HG02885 (cell line): ENCODE data around the gene KIF3B.
"Not testable (repeated sequence)": the region's sequence is repeated elsewhere in the genome, so short reads cannot be mapped to it uniquely, and the experiment has no call there.

Experiments
- ATAC-seq: cut with Tn5 transposase; IDR thresholded peaks from one replicate; pipeline ENCODE4 v1.9.1; 2021; ENCODE audit warnings: mild to moderate bottlenecking; ENCODE audit not compliant: unreplicated experiment, poor library complexity

Gene KIF3B

DNA sequence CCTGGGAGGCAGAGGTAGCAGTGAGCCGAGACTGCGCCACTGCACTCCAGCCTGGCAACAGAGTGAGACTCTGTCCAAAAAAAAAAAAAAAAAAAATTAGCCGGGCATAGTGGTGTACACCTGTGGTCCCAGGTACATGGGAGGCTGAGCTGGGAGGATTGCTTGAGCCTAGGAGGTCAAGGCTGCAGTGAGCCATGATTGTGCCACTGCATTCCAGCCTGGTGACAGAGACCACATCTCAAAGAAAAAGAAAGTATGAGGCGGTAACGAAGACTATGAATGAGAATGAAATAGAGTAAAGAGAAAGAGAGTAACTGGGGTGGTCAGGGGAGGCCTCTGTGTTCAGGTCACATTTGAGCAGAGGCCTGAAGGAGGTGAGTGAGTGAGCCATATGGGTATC lies 31.2 kb upstream of the KIF3B start:
- ATAC-seq, result not testable (repeated sequence)

DNA sequence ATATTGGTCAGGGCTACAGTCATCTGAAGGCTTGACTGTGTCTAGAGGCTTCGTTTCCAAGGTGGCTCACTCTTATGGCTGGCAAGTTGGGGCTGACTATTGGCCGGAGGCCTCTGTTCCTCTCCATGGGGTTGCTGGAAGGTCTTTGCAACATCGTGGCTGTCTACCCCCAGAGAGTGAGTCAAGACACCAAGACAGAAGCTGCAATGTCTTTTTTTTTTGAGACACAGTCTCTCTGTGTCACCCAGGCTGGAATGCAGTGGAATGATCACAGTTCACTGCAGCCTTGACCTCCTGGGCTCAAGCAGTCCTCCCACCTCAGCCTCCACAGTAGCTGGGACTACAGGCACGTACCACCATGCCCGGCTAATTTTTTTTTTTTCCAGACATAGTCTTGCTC lies 29.4 kb upstream of the KIF3B start:
- no peak for ATAC-seq

DNA sequence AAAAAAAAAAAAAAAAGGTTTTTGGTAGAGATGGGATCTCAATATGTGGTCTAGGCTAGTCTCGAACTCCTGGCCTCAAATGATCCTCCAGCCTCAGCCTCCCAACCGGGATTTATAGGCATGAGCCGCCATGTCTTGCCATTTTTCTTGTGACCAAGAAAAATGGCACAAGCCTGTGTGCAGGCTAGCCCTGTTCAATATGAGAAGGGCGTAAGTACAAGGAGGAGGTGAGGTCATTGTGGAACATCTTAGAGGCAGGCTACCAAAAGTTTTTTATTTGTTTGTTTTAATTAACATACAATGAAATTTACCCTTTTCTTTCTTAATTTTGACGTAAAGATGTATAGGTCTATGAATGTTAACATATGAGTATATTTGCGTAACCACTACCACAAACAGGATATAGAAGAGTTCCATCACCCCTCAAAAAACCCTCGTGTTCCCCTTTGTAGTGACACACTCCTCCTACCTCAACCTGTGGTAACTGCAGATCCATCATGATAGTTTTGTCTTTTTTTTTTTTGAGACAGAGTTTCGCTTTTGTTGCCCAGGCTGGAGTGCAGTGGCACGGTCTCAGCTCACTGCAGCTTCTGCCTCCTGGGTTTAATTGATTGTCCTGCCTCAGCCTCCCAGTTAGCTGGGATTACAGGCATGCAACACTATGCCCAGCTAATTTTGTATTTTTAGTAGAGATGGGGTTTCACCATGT lies 28.3 kb upstream of the KIF3B start:
- ATAC-seq, result no peak

DNA sequence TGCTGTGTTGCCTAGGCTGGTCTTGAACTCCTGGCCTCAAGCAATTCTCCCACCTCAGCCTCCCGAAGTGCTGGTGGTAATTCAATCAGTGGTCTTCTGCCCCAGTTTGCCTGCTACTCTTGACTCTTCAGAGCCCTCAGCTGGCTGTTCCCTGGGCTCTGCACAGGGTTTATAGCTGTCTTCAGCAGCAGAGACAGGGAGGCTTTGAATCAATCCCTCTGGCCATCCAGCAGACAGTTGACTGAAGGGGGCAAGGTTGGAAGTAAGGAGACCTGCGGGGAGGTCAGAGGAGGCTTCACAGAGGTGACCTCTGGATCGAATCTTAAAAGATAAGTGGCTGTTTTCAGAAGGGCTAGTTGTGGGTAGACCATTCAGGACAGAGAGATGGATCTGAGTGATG lies 26.0 kb upstream of the KIF3B start:
- ATAC-seq, result no peak

DNA sequence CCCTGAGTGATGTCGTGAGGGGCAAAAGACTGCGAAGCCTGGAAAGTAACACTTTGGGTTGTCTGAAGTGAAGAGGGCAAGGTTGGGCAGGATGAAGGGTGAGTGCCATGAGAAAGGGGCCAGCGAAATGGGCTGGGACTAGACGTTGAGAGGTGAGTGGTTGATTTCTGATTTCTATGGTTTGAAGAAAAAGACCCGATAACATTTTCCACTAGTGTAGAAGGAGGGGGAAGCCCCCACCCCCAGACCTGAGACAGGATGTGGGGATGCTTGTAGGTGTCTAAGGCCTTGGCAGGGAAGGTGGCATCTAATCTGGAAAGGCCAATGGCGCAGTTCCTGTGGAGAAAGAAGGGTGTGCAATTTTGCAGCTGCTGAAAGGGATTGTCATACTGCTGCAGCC lies 25.3 kb upstream of the KIF3B start:
- ATAC-seq, result no peak

DNA sequence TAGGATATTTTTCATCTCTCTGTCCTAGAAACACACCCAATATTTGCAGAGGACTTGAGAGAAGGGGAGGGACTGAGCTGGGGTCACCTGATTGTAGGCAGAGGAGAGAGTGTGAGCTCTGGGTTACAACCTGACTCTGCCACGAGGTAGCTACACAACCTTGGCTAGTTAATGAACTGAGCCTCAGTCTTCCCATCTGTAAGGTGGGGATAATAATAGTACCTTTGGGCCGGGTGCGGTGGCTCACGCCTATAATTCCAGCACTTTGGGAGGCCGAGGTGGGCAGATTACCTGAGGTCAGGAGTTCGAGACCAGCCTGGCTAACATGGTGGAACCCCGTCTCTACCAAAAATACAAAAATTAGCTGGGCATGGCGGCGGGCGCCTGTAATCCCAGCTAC lies 16.5 kb upstream of the KIF3B start:
- not testable (repeated sequence) for ATAC-seq

DNA sequence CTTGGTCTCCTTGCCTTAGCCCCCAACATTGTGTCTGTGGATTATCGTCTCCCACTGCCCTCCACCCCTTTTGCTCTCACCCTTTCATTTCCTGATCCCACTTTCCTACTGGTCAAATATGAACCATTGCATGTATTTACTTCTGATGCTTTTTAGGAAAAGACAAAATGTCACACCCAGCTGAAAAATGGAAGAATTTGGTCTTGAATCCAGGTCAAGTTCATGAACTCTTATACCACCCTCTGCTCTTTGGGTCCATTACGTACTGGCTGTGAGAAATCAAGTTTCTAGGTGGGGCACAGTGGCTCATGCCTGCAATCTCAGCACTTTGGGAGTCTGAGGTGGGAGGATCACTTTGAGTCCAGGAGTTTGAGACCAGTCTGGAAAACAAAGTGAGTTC lies 15.8 kb upstream of the KIF3B start:
- ATAC-seq, result no peak

DNA sequence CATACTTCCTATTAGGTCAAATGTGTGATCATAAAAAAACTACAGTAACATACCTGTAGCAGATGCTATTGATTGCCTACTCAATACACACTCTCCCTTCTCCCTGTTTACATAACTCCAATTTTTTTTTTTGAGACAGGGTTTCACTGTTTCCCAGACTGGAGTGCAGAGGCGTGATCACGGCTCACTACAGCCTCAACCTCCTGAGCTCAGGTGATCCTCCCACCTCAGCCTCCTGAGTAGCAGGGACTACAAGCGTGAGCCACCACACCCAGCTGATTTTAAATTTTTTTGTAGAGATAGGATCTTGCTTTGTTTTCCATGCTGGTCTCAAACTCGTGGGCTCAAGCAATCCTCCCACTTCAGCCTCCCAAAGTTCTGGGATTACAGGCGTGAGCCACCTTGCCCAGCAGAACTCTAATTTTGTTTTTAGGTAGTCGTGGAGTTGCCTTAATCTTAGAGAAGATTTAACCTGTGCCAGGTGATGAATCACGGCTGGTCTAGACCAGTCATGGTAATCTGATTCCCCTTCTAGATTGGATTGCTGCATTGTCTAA lies 14.0 kb upstream of the KIF3B start:
- no peak for ATAC-seq

DNA sequence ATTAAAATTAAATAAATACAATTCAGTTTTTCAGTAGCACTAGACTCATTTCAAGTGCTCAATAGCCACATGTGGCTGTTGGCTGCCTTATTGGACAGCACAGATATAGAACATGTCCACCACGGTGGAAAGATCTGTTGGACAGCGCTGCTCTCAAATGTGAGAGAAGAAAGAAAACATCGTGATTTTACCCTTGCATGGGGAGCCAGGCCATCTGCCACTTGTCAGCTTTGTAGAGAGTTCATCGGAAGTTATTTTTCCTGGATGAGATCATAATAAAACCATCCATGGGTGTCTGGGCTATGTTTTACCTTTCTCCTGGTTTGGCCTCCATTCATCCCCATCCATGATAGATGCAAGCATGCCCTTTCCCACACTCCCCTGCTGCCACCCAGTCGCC lies 5.8 kb upstream of the KIF3B start:
- ATAC-seq, result no peak

DNA sequence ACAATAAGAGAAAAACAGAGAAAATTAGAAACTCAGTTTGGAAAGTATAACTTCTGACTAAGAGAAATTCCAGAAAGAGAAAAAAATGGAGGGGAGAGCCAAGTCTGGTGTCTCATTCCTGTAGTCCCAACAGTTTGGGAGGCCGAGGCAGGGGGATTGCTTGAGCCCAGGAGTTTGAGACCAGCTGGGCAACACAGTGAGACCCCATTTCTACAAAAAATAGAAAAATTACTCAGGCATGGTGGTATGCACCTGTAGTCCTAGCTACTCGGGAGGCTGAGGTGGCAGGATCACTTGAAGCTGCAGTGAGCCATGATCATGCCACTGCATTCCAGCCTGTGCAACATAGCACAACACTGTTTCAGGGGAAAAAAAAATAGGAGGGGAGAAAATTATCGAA lies 3.1 kb upstream of the KIF3B start:
- no peak for ATAC-seq

DNA sequence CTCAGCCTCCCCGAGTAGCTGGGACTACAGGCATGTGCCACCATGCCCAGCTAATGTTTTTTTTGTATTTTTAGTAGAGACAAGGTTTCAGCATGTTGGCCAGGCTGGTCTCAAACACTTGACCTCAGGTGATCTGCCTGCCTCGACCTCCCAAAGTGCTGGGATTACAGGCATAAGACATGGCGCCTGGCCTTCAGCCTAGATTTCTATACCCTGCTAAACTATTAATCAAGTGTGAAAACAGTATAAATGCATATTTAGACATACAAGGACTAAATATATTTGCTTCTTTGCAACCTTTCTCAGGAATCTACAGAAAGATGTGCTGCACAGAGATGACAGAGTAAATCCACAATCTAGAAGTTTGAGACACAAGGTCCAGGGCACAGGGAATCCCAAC lies 2.3 kb upstream of the KIF3B start:
- ATAC-seq, result not testable (repeated sequence)

DNA sequence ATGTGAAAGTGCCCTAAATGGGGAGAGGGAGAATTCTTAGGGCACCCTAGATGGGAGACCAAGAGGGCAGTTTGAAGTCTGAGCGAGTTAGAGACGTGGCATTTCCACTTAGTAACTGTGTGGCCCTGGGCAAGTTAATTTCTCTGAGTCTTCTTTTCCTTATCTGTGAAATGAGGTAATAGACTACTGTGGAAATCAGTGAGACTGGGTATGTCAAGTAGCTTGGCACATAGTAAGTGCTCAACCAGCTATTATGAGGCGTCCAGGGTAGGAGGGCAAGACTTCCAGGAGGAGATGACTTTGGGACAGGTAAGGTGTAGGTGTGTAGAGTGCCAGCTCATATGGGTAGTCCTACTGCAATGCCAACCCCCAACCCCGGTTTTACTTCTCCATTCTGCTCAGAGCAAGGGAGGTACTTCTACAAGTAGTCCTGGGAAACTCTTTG lies 770 bp downstream of the KIF3B start:
- peak; percentile 52 for ATAC-seq

DNA sequence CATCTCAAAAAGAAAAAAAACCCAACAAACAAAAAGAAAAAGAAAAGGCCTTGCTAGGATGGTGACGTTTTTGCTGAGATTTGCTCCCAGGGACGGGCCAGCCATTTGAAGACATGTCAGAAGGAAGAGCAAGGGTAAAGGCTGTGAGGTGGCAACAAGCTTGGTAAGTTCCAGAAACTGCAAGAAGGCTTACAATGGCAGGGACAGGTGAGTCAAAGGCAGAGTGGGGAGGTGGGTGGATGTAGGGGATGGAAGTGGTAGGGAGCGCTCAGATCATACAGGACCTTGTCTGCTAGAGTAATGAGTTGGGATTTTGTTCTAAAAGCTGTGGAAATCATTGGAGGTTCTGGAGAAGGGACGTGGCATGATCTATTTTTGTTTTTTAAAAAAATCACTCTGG lies 4.3 kb downstream of the KIF3B start:
- ATAC-seq, result no peak

DNA sequence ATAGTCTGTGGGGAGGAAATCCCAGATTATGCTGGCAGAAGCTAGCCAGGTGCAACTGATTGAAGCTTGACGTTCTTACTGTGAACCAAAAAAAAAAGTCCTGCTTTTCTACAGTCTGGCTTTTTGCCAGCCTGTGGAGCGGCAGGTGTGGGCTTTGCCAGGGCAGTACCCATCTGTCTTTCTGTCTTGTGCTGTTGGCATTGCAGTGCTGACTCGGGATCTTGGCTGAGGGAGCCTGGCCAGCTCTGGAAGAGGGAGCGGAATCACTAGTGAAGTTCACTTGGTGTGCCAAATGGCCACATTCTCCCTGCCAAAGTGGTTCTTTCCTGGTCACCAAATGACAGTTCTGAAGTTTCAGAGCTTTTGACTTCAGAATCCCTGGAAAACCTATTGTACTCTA lies 5.0 kb downstream of the KIF3B start:
- ATAC-seq, result no peak

DNA sequence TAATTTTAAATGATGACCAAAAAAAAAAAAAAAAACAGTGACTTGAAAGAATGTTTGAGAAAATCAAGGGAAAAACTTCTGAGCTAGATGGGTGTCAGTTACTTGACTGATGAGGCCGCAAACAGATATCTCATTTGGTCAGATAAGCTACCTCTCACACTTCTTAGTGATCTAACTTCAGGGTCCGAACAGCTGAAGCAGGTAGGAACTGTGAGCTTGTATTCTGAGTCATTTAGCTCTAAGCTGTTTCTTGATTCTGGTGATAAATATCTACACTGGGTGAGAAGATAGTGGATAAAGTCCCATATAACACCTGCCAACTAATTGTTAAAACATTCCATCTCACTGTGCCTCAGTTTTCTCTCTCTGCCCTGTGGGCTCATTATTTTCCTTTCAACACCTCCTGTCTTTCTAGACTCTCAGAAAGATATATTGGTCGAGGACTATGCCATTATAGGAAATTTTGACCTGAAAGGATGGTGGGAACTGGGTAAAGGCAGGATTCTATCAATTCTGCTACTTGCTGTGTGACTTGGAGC lies 7.7 kb downstream of the KIF3B start:
- ATAC-seq, result no peak

DNA sequence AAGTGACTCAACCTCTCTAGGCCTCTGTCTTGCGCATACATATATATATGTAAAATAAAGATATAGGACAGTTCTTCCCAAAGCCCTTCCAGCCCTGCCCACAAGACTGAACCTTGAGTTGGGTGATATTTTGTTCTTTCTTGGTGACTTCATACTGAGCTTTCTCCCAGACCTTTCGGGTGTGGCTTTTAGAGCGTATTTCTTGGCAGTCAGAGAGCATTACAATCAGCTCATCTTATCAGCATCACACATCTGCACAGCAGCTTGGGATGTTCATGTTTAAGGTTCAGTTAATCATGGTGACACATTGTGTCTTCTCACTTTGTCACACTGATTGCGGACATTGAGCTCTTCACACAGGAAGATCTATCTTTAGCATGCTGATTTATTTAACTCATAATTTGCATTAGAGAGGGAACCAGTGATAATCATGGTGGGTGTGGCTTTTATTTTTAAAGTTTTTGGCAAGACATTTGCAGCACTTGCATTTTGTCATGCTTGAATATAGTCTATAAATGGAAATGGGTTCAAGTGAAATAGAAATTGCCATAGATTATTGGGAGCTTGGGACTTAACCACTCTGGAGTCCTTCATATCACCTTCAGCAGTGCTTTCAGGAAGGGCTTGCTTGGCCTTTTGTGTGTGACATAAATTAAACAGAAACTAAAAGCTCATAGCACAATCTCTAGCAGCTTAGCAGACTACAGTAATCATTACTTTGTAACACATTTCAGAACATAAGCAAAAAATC lies 8.3 kb downstream of the KIF3B start:
- ATAC-seq, result peak; percentile 75

DNA sequence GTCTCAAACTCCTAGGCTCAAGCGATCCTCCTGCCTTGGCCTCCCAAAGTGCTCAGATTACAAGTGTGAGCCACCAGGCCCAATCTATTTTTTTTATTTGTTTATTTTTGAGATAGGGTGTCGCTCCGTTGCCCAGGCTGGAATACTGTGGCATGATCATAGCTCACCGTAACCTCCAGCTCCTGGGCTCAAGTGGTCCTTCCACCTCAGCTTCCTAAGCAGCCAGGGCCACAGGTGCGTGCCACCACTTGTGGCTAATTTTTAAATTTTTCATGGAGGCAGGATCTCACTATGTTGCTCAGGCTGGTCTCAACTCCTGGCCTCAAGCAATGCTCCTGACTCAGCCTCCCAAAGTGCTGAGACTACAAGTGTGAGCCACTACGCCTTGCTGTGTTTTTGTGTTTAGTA lies 9.8 kb downstream of the KIF3B start:
- no peak for ATAC-seq

DNA sequence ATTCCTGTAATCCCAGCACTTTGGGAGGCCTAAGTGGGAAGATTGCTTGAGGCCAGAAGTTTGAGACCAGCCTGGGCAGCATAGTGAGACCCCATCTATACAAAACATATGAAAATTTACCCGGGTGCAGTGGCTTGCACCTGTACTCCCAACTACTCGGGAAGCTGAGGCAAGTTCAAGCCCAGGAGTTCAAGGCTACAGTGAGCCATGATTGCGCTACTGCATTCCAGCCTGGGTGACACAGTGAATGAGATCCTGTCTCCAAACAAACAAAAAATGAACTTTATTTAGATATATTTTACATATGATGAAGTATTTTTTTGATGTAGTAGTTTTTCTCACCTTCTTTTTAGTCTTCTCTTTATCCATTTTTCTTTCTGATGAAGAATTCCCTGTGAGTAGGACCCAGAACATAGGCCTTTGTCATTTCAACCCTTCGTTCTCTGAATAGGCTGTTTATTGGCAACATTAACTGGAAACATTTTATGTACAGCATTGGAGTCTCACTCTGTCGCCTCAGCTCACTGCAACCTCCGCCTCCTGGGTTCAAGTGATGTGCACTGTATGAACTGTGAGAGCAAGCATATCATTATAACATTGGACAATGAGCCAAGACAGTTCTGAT lies 10.9 kb downstream of the KIF3B start:
- ATAC-seq, result no peak

DNA sequence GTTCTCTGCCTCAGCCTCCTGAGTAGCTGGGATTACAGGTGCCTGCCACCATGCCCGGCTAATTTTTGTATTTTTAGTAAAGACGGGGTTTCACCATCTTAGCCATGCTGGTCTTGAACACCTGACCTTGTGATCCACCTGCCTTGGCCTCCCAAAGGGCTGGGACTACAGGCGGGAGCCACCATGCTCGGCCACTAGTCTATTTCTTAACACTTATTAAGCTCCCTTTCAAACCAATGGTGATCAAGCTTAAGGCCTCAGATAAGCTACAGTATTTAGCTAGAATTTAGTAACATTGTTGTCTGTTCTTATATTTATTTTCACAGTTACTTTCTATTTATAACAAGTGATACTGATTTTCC lies 11.8 kb downstream of the KIF3B start:
- ATAC-seq, result not testable (repeated sequence)

DNA sequence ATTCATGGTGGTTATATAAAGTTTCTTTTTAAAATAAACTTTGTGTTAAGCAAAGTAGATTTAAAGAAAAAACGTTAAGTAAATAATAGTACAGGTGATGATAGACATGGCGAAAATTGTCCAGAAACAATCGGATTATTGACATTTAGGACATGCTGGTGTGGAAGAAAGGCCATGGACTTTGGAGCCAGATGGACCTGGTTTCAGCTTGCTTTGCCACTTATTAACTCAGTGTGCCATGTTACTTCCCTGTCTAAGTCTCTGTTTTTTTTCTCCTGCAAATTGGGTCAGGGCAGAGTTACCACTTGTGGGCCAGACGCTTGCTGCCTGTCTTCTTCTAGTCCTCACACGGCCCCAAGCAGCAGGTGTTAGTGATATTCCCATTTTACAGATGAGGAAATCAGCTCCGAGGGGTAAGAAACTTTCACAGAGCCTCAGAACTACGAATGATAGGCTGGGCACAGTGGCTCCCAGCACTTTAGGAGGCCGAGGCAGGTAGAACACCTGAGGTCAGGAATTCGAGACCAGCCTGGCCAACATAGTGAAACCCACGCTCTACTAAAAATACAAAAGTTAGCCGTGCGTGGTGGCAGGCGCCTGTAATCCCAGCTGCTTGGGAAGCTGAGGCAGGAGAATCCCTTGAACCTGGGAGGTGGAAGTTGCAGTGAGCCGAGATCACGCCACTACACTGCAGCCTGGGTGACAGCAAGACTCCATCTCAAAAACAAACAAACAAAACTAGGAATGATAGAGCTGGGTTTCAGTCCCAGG lies 12.4 kb downstream of the KIF3B start:
- no peak for ATAC-seq
